ENCODE data around the gene PHACTR4. TPM values are rescaled to one million over a fixed set of nuclear protein-coding genes. Genes with fewer than 3 reads are reported as not detected.

PHACTR4 gene
- 6.2 and 14.0 TPM in 2 replicates for total RNA-seq

GRCh38 chr1:28369371-28370238 is at the start of gene PHACTR4:
Gene PHACTR4 (plus strand): TSS chr1:28369740. CDS start chr1:28407448, 37,708 bp downstream.

GRCh38 chr1:28505406-28506187 is 136.1 kb downstream of the PHACTR4 start, which contains the start of gene RCC1:
Gene RCC1 (plus strand): TSS chr1:28506043. CDS start chr1:28529867, 23,824 bp downstream.

Other genes with a start within 250 kb of the PHACTR4 start
- 0.13 and 0.16 TPM in 2 replicates for gene PTAFR, start 193.1 kb upstream of the PHACTR4 start, total RNA-seq
- gene DNAJC8, start 136.7 kb upstream of the PHACTR4 start, total RNA-seq = 48.7 and 53.7 TPM in 2 replicates
- 100 and 192 TPM in 2 replicates for gene ATP5IF1, start 133.6 kb upstream of the PHACTR4 start, total RNA-seq
- gene SESN2, start 110.2 kb upstream of the PHACTR4 start, total RNA-seq = 7.4 and 10.3 TPM in 2 replicates
- 17.5 and 25.8 TPM in 2 replicates for gene MED18, start 40.7 kb upstream of the PHACTR4 start, total RNA-seq
- 48.4 and 63.1 TPM in 2 replicates for gene RCC1, start 136.3 kb downstream of the PHACTR4 start, total RNA-seq
- gene TRNAU1AP, start 183.3 kb downstream of the PHACTR4 start, total RNA-seq = 21.2 and 23.7 TPM in 2 replicates
- 0.65 and 5.2 TPM in 2 replicates for gene RAB42, start 222.5 kb downstream of the PHACTR4 start, total RNA-seq

Data from bladder microvascular endothelial cell (primary cell).